Measurements from ENCODE around the gene ATF5. TPM values are rescaled to one million over a fixed set of nuclear protein-coding genes. Genes with fewer than 3 reads are reported as not detected.

The ATF5 gene, protein sequence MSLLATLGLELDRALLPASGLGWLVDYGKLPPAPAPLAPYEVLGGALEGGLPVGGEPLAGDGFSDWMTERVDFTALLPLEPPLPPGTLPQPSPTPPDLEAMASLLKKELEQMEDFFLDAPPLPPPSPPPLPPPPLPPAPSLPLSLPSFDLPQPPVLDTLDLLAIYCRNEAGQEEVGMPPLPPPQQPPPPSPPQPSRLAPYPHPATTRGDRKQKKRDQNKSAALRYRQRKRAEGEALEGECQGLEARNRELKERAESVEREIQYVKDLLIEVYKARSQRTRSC
- 14.1 TPM for total RNA-seq
- long read RNA-seq, partial matches to known transcripts, result 1 of 4 reads
- long read RNA-seq, other reads (novel, unspliced or antisense), result 1 of 4 reads

DNA sequence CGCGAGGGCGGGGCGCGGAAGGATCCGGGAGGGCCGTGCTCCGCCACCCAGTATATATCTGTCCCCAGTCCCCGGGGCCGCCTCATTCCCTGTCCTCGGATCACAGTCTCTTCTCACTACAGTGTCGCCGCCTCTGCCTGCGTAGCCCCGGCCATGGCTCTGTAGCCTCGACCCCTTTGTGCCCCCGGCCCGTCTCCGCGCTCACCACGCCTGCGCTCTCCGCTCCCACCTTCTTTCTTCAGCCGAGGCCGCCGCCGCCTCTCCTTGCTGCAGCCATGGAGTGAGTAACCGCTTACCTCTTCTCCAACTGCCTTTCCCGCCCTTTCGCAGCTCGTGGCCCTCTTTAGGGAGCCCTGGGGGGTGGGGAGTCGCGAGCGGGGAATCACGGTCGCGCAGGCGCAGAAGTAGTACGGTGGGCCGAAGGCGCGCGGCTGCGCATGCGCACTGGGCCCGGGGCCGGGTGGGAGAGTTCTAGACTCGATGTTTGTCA, at the start of gene ATF5, which contains the start of gene NUP62:
ATF5 (plus strand) TSS at position 85 of the 490 bp plus-strand sequence. CDS start 1,646 bp downstream, outside the sequence.
NUP62 (minus strand) TSS at position 384 of the 490 bp plus-strand sequence. CDS start 19,697 bp downstream, outside the sequence.
- no peak for TF ChIP-seq CTCF (IDR thresholded peaks at IDR 0.05)
- Histone ChIP-seq H3K27me3 (no peaks in the 10 kb centered on the region), H3K27ac (peak within 1 kb of the TSS; percentile 92), H3K4me1 (peaks cover 9% of the 10 kb centered on the region), H3K9me3 (no peaks in the 10 kb centered on the region), H3K4me3 (peak within 1 kb of the TSS; percentile 94), H3K36me3 (peaks cover 27% of the 10 kb centered on the region)
- peak; percentile 95 for DNase-seq
- intact Hi-C loops (cut with DNase I), result no loop called here
- ATAC-seq, result peak; percentile 73

- no peaks in the 10 kb centered on the region for H3K9me3 ChIP-seq
- intact Hi-C loops (cut with DNase I), result no loop called here
- no peak for DNase-seq
- H3K4me1 ChIP-seq, result peaks cover 22% of the 10 kb centered on the region
- no peaks in the 10 kb centered on the region for H3K27me3 ChIP-seq
- peaks cover 58% of the 10 kb centered on the region for H3K36me3 ChIP-seq
- no peak for ATAC-seq
- TF ChIP-seq CTCF (IDR thresholded peaks at IDR 0.05), result no peak
- H3K4me3 ChIP-seq, result no peak overlapping the region
- H3K27ac ChIP-seq, result no peak overlapping the region
These were observed 49.6 kb upstream of the ATF5 start for GRCh38 chr19:49879243-49879963.

DNA sequence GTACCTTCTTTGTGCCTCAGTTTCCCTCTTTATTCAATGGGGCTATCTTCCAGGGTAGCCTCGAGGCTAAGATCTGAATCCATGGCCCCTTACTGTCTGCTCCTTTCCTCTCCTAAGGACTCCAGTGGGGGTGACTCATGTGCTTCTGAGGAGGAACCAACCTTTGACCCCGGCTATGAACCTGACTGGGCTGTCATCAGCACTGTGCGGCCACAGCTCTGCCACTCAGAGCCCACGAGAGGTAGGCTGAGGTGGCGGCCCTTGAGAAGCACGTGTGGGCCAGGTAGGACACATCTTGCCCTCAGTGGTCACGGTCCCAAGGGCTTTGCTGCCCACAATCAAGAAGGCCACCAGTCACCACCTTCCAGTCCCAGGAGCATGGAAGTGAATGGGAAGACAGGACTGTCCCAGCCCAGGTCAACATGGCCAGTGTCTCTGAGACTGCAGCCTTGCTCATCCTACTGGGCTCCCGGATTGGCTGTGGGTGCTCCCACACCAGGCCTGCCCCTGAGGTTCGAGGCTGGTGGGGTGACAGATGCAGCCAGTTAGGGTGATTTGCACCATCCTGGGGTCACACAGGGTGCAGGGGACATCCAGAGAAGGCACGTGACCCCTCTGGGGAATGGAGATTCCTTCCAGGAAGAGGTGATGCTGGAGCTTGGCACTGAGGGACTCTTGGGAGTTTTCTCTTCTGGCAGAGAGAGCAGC, 48.7 kb upstream of the ATF5 start:
- Histone ChIP-seq H3K27me3 (no peaks in the 10 kb centered on the region), H3K36me3 (peaks cover 67% of the 10 kb centered on the region), H3K9me3 (no peaks in the 10 kb centered on the region), H3K4me1 (peaks cover 18% of the 10 kb centered on the region), H3K27ac (no peak overlapping the region), H3K4me3 (no peak overlapping the region)
- intact Hi-C loops (cut with DNase I), result no loop called here
- no peak for DNase-seq
- ATAC-seq, result no peak
- no peak for TF ChIP-seq CTCF (IDR thresholded peaks at IDR 0.05)

DNA sequence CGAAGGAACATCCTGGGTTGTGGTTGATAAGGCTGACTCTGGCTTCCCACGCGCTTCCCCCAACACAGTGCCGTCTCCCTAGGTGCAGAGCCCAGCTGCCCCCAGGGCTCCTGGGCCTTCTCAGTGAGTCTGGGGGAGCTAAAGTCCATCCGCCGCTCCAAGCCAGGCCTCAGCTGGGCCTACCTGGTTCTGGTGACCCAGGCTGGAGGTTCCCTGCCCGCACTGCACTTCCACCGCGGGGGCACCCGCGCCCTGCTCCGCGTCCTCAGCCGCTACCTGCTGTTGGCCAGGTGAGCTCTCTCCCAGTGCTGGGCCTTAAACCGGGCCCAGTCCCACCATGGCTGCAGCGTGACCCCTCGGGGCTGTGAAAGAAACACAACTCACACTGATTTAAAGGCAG, 47.8 kb upstream of the ATF5 start:
- Histone ChIP-seq H3K4me3 (no peak overlapping the region), H3K27ac (no peak overlapping the region), H3K9me3 (no peaks in the 10 kb centered on the region), H3K27me3 (no peaks in the 10 kb centered on the region), H3K36me3 (peaks cover 72% of the 10 kb centered on the region), H3K4me1 (peaks cover 14% of the 10 kb centered on the region)
- TF ChIP-seq CTCF (IDR thresholded peaks at IDR 0.05), result no peak
- ATAC-seq, result no peak
- DNase-seq, result peak; percentile 62
- intact Hi-C loops (cut with DNase I), result no loop called here

DNA sequence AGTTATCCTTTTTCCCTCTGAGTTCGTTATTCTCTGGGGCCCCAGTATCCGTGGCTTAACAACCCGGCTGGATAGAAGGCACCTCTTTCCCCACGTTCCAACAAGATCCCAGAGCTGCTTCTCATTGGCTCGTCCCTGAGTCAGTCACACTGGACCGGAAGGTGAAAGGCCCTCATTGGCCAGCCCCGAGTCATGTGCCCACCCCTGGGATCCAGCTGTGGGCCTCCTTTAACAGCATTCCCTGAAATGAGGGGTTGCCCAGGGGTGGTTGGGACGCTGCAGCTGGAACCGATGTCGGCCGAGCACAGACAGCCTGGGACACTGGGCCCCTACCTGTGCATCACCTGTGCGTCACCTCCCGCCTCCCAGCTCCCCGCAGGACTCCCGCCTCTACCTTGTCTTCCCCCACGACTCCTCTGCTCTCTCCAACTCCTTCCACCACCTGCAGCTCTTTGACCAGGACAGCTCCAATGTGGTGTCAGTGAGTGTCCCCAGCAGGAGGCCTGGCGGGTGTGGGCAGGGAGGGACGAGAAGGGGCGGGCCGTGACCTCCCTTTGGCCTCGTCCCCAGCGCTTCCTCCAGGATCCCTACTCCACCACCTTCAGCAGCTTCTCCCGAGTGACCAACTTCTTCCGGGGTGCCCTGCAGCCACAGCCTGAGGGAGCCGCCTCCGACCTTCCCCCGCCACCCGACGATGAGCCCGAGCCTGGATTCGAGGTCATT, 47.2 kb upstream of the ATF5 start:
- intact Hi-C loops (cut with DNase I), result no loop called here
- DNase-seq (peak; percentile 61), ATAC-seq (no peak)
- peaks cover 72% of the 10 kb centered on the region for H3K36me3 ChIP-seq
- no peak for TF ChIP-seq CTCF (IDR thresholded peaks at IDR 0.05)
- H3K27me3 ChIP-seq, result no peaks in the 10 kb centered on the region
- H3K4me3 ChIP-seq, result no peak overlapping the region
- H3K9me3 ChIP-seq, result no peaks in the 10 kb centered on the region
- no peak overlapping the region for H3K27ac ChIP-seq
- H3K4me1 ChIP-seq, result peaks cover 14% of the 10 kb centered on the region
